H1 (cell line): ENCODE results near the gene CTAG2. TPM values are rescaled to one million over a fixed set of nuclear protein-coding genes. Genes with fewer than 3 reads are reported as not detected.
"Not testable (repeated sequence)": the region's sequence is repeated elsewhere in the genome, so short reads cannot be mapped to it uniquely, and the experiment has no call there.

Experiments
- CTCF ChIA-PET: fragments of 300-600 bp; sonication (Branson Sonifier 250); formaldehyde crosslinking; loops from one replicate; lab custom pipeline; 2021; ENCODE audit not compliant: partially characterized antibody; lab: Charles Lee
- POLR2A ChIA-PET: fragments of 300-600 bp; sonication (Branson Sonifier 250); formaldehyde crosslinking; loops from one replicate; lab custom pipeline; 2021; ENCODE audit warnings: inconsistent platforms; ENCODE audit not compliant: partially characterized antibody; lab: Charles Lee
- DNase-seq, 2 experiments: peaks; one replicate each; pipeline versions ENCODE4 v3.0.0 to v3.0.0-alpha.2; 2010 to 2022; ENCODE audit warnings: low spot score in 2 of 2, low read depth in 1 of 2, mixed read lengths in 1 of 2
- FAIRE-seq: peaks from 2 replicates; lab custom pipeline; 2011; peaks lifted over from hg19 to GRCh38; lab: Jason Lieb, UNC
- H2AFZ ChIP-seq: 2 replicates; pipeline ENCODE4 v1.8.1; 2012; ENCODE audit warnings: low read length, inconsistent platforms
- H2AK5ac ChIP-seq: 2 replicates; pipeline ENCODE4 v1.6.1; 2013; ENCODE audit warnings: low read depth, low read length
- H2BK120ac ChIP-seq: replicated peaks from 2 replicates; pipeline ENCODE3; 2013; ENCODE audit warnings: low read depth, low read length, inconsistent platforms
- H2BK12ac ChIP-seq: 2 replicates; pipeline ENCODE4 v1.6.1; 2013; ENCODE audit warnings: low read depth, low read length
- H2BK15ac ChIP-seq: 2 replicates; pipeline ENCODE4 v1.6.1; 2013; ENCODE audit warnings: low read length
- H2BK20ac ChIP-seq: 2 replicates; pipeline ENCODE4 v1.6.1; 2013; ENCODE audit warnings: low read length
- H2BK5ac ChIP-seq: 2 replicates; pipeline ENCODE4 v1.6.1; 2013; ENCODE audit warnings: low read depth, low read length
- H3K14ac ChIP-seq: 2 replicates; pipeline ENCODE4 v1.6.1; 2013; ENCODE audit warnings: inconsistent platforms; ENCODE audit not compliant: insufficient read length
- H3K18ac ChIP-seq: 2 replicates; pipeline ENCODE4 v1.6.1; 2013; ENCODE audit warnings: low read length; ENCODE audit errors: extremely low read depth
- H3K23ac ChIP-seq: 2 replicates; pipeline ENCODE4 v1.6.1; 2013; ENCODE audit warnings: inconsistent platforms; ENCODE audit not compliant: insufficient read length
- H3K23me2 ChIP-seq: 2 replicates; pipeline ENCODE4 v1.6.1; 2013; ENCODE audit warnings: low read depth, low read length
- H3K27ac ChIP-seq: 2 replicates; pipeline ENCODE4 v1.6.1; 2011; ENCODE audit warnings: low read depth, low read length, inconsistent platforms
- H3K27me3 ChIP-seq, 4 experiments: replicated peaks in 1 of 4; 1 replicate in 1 of 4; 2 replicates in 3 of 4; pipeline versions ENCODE4 v1.6.1 to v1.8.1; 2011 to 2013; ENCODE audit warnings: low read length in 3 of 4, mild to moderate bottlenecking in 3 of 4, inconsistent platforms in 2 of 4, mixed read lengths in 2 of 4, moderate library complexity in 1 of 4; ENCODE audit not compliant: control insufficient read depth in 3 of 4, insufficient read depth in 3 of 4; ENCODE audit errors: extremely low read depth in 1 of 4
- H3K36me3 ChIP-seq, 4 experiments: 2 replicates each; pipeline versions ENCODE4 v1.6.1 to v1.8.1; 2011 to 2013; ENCODE audit warnings: mild to moderate bottlenecking in 4 of 4, low read length in 3 of 4, moderate library complexity in 2 of 4, control low read depth in 1 of 4, inconsistent platforms in 1 of 4; ENCODE audit not compliant: insufficient read depth in 4 of 4, control insufficient read depth in 2 of 4
- H3K4ac ChIP-seq: replicated peaks from 2 replicates; pipeline ENCODE3; 2013; ENCODE audit warnings: low read length, low read depth, mixed read lengths, inconsistent platforms; ENCODE audit not compliant: insufficient read length
- H3K4me1 ChIP-seq, 4 experiments: replicated peaks in 1 of 4; 1 replicate in 1 of 4; 2 replicates in 3 of 4; pipeline versions ENCODE4 v1.6.1 to v1.8.1; 2011 to 2013; ENCODE audit warnings: low read length in 3 of 4, inconsistent platforms in 2 of 4, mixed read lengths in 1 of 4; ENCODE audit not compliant: insufficient read depth in 4 of 4, control insufficient read depth in 3 of 4
- H3K4me2 ChIP-seq, 2 experiments: 2 replicates each; pipeline versions ENCODE4 v1.6.1 to v1.8.1; 2011 to 2013; ENCODE audit warnings: low read depth in 2 of 2, low read length in 2 of 2, control low read depth in 1 of 2, inconsistent platforms in 1 of 2, mild to moderate bottlenecking in 1 of 2; ENCODE audit not compliant: insufficient read depth in 1 of 2
- H3K4me3 ChIP-seq, 4 experiments: fragments of 200-600, 300-600 bp in 1 of 4; sonication (generic), shearing (Covaris generic), sonication (Bioruptor Twin) in 1 of 4; 2 replicates each; pipeline versions ENCODE4 v1.5.1 to v1.8.1; 2011 to 2016; ENCODE audit warnings: low read length in 4 of 4, low read depth in 3 of 4, control low read depth in 2 of 4, inconsistent platforms in 2 of 4, mild to moderate bottlenecking in 2 of 4, mixed read lengths in 1 of 4, moderate library complexity in 1 of 4; ENCODE audit not compliant: insufficient read depth in 2 of 4; ENCODE audit errors: extremely low read depth in 1 of 4
- H3K56ac ChIP-seq: replicated peaks from 2 replicates; pipeline ENCODE3; 2013; ENCODE audit warnings: low read depth, mild to moderate bottlenecking, mixed read lengths, low read length, inconsistent platforms; ENCODE audit not compliant: insufficient read length
- H3K79me1 ChIP-seq: 2 replicates; pipeline ENCODE4 v1.6.1; 2013; ENCODE audit warnings: low read depth, low read length, control low read depth
- H3K79me2 ChIP-seq, 2 experiments: 2 replicates each; pipeline versions ENCODE4 v1.6.1 to v1.8.1; 2012 to 2013; ENCODE audit warnings: low read length in 2 of 2, mild to moderate bottlenecking in 2 of 2, inconsistent platforms in 1 of 2; ENCODE audit not compliant: insufficient read depth in 2 of 2, control insufficient read depth in 1 of 2
- H3K9ac ChIP-seq, 4 experiments: replicated peaks in 1 of 4; 1 replicate in 1 of 4; 2 replicates in 3 of 4; pipeline versions ENCODE4 v1.6.1 to v1.8.1; 2011 to 2013; ENCODE audit warnings: low read depth in 3 of 4, low read length in 3 of 4, control low read depth in 2 of 4, mild to moderate bottlenecking in 2 of 4, moderate library complexity in 2 of 4, inconsistent platforms in 1 of 4; ENCODE audit errors: extremely low read depth in 1 of 4
- H3K9me3 ChIP-seq, 2 experiments: 2 replicates each; pipeline versions ENCODE4 v1.6.1 to v1.8.1; 2012 to 2013; ENCODE audit warnings: mild to moderate bottlenecking in 2 of 2, moderate library complexity in 2 of 2, control low read depth in 1 of 2, inconsistent platforms in 1 of 2, low read depth in 1 of 2, low read length in 1 of 2, mixed read lengths in 1 of 2; ENCODE audit not compliant: insufficient read depth in 2 of 2
- H4K20me1 ChIP-seq, 2 experiments: replicated peaks in 1 of 2; 2 replicates each; pipeline versions ENCODE3 to v1.8.1; 2011 to 2013; ENCODE audit warnings: inconsistent platforms in 2 of 2, low read length in 2 of 2, mild to moderate bottlenecking in 1 of 2; ENCODE audit not compliant: insufficient read depth in 2 of 2, control insufficient read depth in 1 of 2
- H4K5ac ChIP-seq: 2 replicates; pipeline ENCODE4 v1.6.1; 2013; ENCODE audit warnings: low read length, low read depth, mixed read lengths, inconsistent platforms; ENCODE audit not compliant: insufficient read length
- H4K8ac ChIP-seq: 2 replicates; pipeline ENCODE4 v1.8.0; 2013; ENCODE audit warnings: mild to moderate bottlenecking, moderate library complexity, low read length, inconsistent platforms; ENCODE audit not compliant: insufficient read depth; ENCODE audit errors: extremely low read depth
- H4K91ac ChIP-seq: replicated peaks from 2 replicates; pipeline ENCODE3; 2013; ENCODE audit warnings: low read length, mixed read lengths, inconsistent platforms; ENCODE audit not compliant: insufficient read length
- WGBS, 2 experiments: shearing (Covaris generic) in 1 of 2; methylation state at CpG; one replicate each; pipeline versions ENCODE4 v1.1.6 to v1.1.7; 2013 to 2015; ENCODE audit warnings: low lambda C conversion rate in 2 of 2, mixed read lengths in 2 of 2, inconsistent platforms in 1 of 2, low coverage in 1 of 2, missing lambda C conversion rate in 1 of 2; ENCODE audit not compliant: insufficient replicate concordance in 2 of 2, insufficient coverage in 1 of 2, insufficient read length in 1 of 2; ENCODE audit errors: extremely low coverage in 1 of 2, missing lambda C conversion rate in 1 of 2; 5-methylcytosine and 5-hydroxymethylcytosine counted together
- polyA plus RNA-seq, 7 experiments: library from polyadenylated mRNA; depleted of rRNA in 3 of 7; stranded (reverse) in 5 of 7; unstranded in 2 of 7; fragments of >200 nt in 5 of 7; fragments of 200-250 nt in 2 of 7; gene quantifications; 1 replicate in 5 of 7; 2 replicates in 1 of 7; 4 replicates in 1 of 7; pipeline versions ENCODE4 v1.2.1 to v1.2.3, GENCODE V29; 2011 to 2013; ENCODE audit warnings: missing spikeins in 2 of 7, mixed read lengths in 2 of 7
- total RNA-seq: library from RNA; stranded (reverse); fragmentation: NEBNext Ultra II Directional; extraction: Animal tissue kit (Norgen Biotek cat#: 25700); gene quantifications from 2 replicates; pipeline ENCODE4 v1.2.1, GENCODE V29; 2021

CTAG2 gene
- total and polyA plus RNA-seq, 2 of the 8 experiments (the other 6 are each of a cell fraction or from before 2014, with no cell fraction given): not detected

GRCh38 chrX:154608823-154609222, 44.6 kb downstream of the CTAG2 start:
- H3K14ac ChIP-seq, H2AK5ac ChIP-seq, CTCF ChIA-PET, H3K27ac ChIP-seq, H3K9ac ChIP-seq, H3K79me2 ChIP-seq, DNase-seq, H2BK5ac ChIP-seq, H3K18ac ChIP-seq, H2BK15ac ChIP-seq, FAIRE-seq, H3K9me3 ChIP-seq, H3K23ac ChIP-seq, H3K23me2 ChIP-seq, H4K8ac ChIP-seq, H3K56ac ChIP-seq, H2AFZ ChIP-seq, H2BK12ac ChIP-seq, H3K79me1 ChIP-seq, POLR2A ChIA-PET, H3K36me3 ChIP-seq, H3K4me2 ChIP-seq, H4K5ac ChIP-seq, H2BK120ac ChIP-seq, H2BK20ac ChIP-seq, H3K4me1 ChIP-seq, H3K4ac ChIP-seq, H3K27me3 ChIP-seq, H4K20me1 ChIP-seq, H3K4me3 ChIP-seq, H4K91ac ChIP-seq: not testable (repeated sequence)
- WGBS, 2 experiments: 92% methylated on average over 9 of the region's 12 CpGs; no CpG with 5 or more reads in 1 of the 2 experiments

DNA sequence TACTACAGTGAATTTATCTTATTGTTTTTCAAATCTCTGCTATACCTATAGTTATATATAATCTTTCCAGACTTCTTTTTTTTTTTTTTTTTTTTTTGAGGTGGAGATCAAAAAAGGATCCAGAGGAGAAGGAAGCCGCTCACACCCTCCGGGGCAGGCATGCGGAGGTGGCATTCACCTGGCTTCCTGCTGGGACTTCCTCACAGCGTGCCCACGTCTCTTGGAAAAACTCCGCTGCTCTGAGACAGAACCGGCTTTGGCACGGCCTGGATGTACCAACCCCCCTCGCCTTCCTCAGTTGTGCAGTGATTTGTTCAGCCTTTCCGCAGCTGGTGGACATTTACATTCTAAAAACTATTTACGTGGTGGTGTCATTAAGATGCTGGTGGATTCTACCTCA, 45.4 kb downstream of the CTAG2 start:
- FAIRE-seq, H3K4me1 ChIP-seq, H3K18ac ChIP-seq, H4K5ac ChIP-seq, H3K9me3 ChIP-seq, H2BK12ac ChIP-seq, H4K8ac ChIP-seq, H3K9ac ChIP-seq, H3K79me2 ChIP-seq, H3K4me3 ChIP-seq, H2AK5ac ChIP-seq, DNase-seq, H2BK5ac ChIP-seq, H3K4me2 ChIP-seq, H3K36me3 ChIP-seq, H2BK120ac ChIP-seq, H4K91ac ChIP-seq, POLR2A ChIA-PET, H3K14ac ChIP-seq, H3K27ac ChIP-seq, H4K20me1 ChIP-seq, H3K4ac ChIP-seq, H2BK20ac ChIP-seq, H3K79me1 ChIP-seq, H3K23me2 ChIP-seq, H3K27me3 ChIP-seq, H2BK15ac ChIP-seq, H3K56ac ChIP-seq, H3K23ac ChIP-seq, H2AFZ ChIP-seq: not testable (repeated sequence)
- WGBS, 2 experiments: 95% methylated on average over 4 of the region's 11 CpGs; no CpG with 5 or more reads in 1 of the 2 experiments
- CTCF ChIA-PET: interaction anchor here (0.6 kb wide), 1 partner anchor 66 kb away, joined by 5 read pairs; no protein-coding TSS in a partner anchor
